Measurements from ENCODE around the gene KCNJ3. TPM values are rescaled to one million over a fixed set of nuclear protein-coding genes. Genes with fewer than 3 reads are reported as not detected.

The KCNJ3 gene
- total RNA-seq, 2 experiments from 2014 or later: not detected

- no peaks in the 10 kb centered on the region for H3K79me2 ChIP-seq (ENCODE audit: insufficient read depth, low read depth, low read length)
- H3K4me2 ChIP-seq (ENCODE audit: low read length): no peak overlapping the region
- H4K20me1 ChIP-seq (ENCODE audit: insufficient read depth, low read length): no peaks in the 10 kb centered on the region
- TF ChIP-seq EZH2phosphoT487 (IDR thresholded peaks at IDR 0.05; ENCODE audit: borderline replicate concordance, low read depth, low read length) (no peak), CTCF (conservative IDR thresholded peaks at IDR 0.05; ENCODE audit: low read length) (no peak)
- no peaks in the 10 kb centered on the region for H3K9me2 ChIP-seq (ENCODE audit: insufficient read depth, low read length)
- H3K36me3 ChIP-seq (ENCODE audit: insufficient read depth, low read length): no peaks in the 10 kb centered on the region
- ChIA-PET CTCF (ENCODE audit: unreplicated experiment) (no interaction called here), POLR2A (no interaction called here)
- intact Hi-C loops (cut with micrococcal nuclease; ENCODE audit: unreplicated experiment): no loop called here
- no peak overlapping the region for H3K4me3 ChIP-seq (ENCODE audit: low read depth, low read length, poor library complexity, severe bottlenecking)
- DNase-seq (ENCODE audit: low spot score): no peak
- no TSS peak for BruUV-seq (replicated peaks)
- H3K4me1 ChIP-seq (ENCODE audit: insufficient read depth, low read length, poor library complexity, severe bottlenecking): no peaks in the 10 kb centered on the region
- no peak overlapping the region for H2AFZ ChIP-seq (ENCODE audit: low read length)
- no peak overlapping the region for H3K27ac ChIP-seq (ENCODE audit: low read depth, low read length, poor library complexity, severe bottlenecking)
- no peaks in the 10 kb centered on the region for H3K9me3 ChIP-seq (ENCODE audit: low read length)
These were observed 25.8 kb downstream of the KCNJ3 start for GRCh38 chr2:154724194-154724797.

GRCh38 chr2:154740361-154740760 is 41.9 kb downstream of the KCNJ3 start:
- Histone ChIP-seq H3K9me3 (ENCODE audit: low read length) (no peaks in the 10 kb centered on the region), H3K4me2 (ENCODE audit: low read length) (no peak overlapping the region), H3K9me2 (ENCODE audit: insufficient read depth, low read length) (no peaks in the 10 kb centered on the region), H2AFZ (ENCODE audit: low read length) (no peak overlapping the region), H3K36me3 (ENCODE audit: insufficient read depth, low read length) (no peaks in the 10 kb centered on the region), H3K4me1 (ENCODE audit: insufficient read depth, low read length, poor library complexity, severe bottlenecking) (no peaks in the 10 kb centered on the region), H3K4me3 (ENCODE audit: low read depth, low read length, poor library complexity, severe bottlenecking) (no peak overlapping the region), H4K20me1 (ENCODE audit: insufficient read depth, low read length) (no peaks in the 10 kb centered on the region), H3K27ac (ENCODE audit: low read depth, low read length, poor library complexity, severe bottlenecking) (no peak overlapping the region), H3K79me2 (ENCODE audit: insufficient read depth, low read depth, low read length) (no peaks in the 10 kb centered on the region)
- CTCF ChIA-PET (ENCODE audit: unreplicated experiment): no interaction called here
- BruUV-seq (replicated peaks): no TSS peak
- DNase-seq (ENCODE audit: low spot score): no peak
- POLR2A ChIA-PET: no interaction called here
- TF ChIP-seq CTCF (conservative IDR thresholded peaks at IDR 0.05; ENCODE audit: low read length): no peak
- TF ChIP-seq EZH2phosphoT487 (IDR thresholded peaks at IDR 0.05; ENCODE audit: borderline replicate concordance, low read depth, low read length): no peak
- intact Hi-C loops (cut with micrococcal nuclease; ENCODE audit: unreplicated experiment): no loop called here

GRCh38 chr2:154758871-154759270 is 60.4 kb downstream of the KCNJ3 start:
- no peaks in the 10 kb centered on the region for H3K79me2 ChIP-seq (ENCODE audit: insufficient read depth, low read depth, low read length)
- no peaks in the 10 kb centered on the region for H3K9me2 ChIP-seq (ENCODE audit: insufficient read depth, low read length)
- ChIA-PET CTCF (ENCODE audit: unreplicated experiment) (no interaction called here), POLR2A (no interaction called here)
- no TSS peak for BruUV-seq (replicated peaks)
- H4K20me1 ChIP-seq (ENCODE audit: insufficient read depth, low read length): no peaks in the 10 kb centered on the region
- no peak overlapping the region for H2AFZ ChIP-seq (ENCODE audit: low read length)
- DNase-seq (ENCODE audit: low spot score): no peak
- H3K36me3 ChIP-seq (ENCODE audit: insufficient read depth, low read length): no peaks in the 10 kb centered on the region
- H3K4me2 ChIP-seq (ENCODE audit: low read length): no peak overlapping the region
- no peaks in the 10 kb centered on the region for H3K9me3 ChIP-seq (ENCODE audit: low read length)
- no peak overlapping the region for H3K27ac ChIP-seq (ENCODE audit: low read depth, low read length, poor library complexity, severe bottlenecking)
- no peaks in the 10 kb centered on the region for H3K4me1 ChIP-seq (ENCODE audit: insufficient read depth, low read length, poor library complexity, severe bottlenecking)
- no peak overlapping the region for H3K4me3 ChIP-seq (ENCODE audit: low read depth, low read length, poor library complexity, severe bottlenecking)
- intact Hi-C loops (cut with micrococcal nuclease; ENCODE audit: unreplicated experiment): no loop called here
- TF ChIP-seq CTCF (conservative IDR thresholded peaks at IDR 0.05; ENCODE audit: low read length) (no peak), EZH2phosphoT487 (IDR thresholded peaks at IDR 0.05; ENCODE audit: borderline replicate concordance, low read depth, low read length) (no peak)
